GM21367 (cell line): ENCODE data around the gene SAPCD2.
"Not testable (repeated sequence)": the region's sequence is repeated elsewhere in the genome, so short reads cannot be mapped to it uniquely, and the experiment has no call there.

Experiments
- ATAC-seq: cut with Tn5 transposase; IDR thresholded peaks from one replicate; pipeline ENCODE4 v1.9.1; 2021; ENCODE audit not compliant: unreplicated experiment

SAPCD2 gene

GRCh38 chr9:137065336-137065967 lies 4.9 kb downstream of the SAPCD2 start:
- ATAC-seq: no peak

GRCh38 chr9:137064880-137065164 lies 5.5 kb downstream of the SAPCD2 start:
- ATAC-seq: no peak

GRCh38 chr9:137064027-137064879 lies 6.1 kb downstream of the SAPCD2 start:
- no peak for ATAC-seq

- ATAC-seq: no peak
Observed at GRCh38 chr9:137063311-137064026, 6.9 kb downstream of the SAPCD2 start.

GRCh38 chr9:137062798-137063197 lies 7.6 kb downstream of the SAPCD2 start:
- ATAC-seq: not testable (repeated sequence)

GRCh38 chr9:137062384-137062783 lies 8.0 kb downstream of the SAPCD2 start:
- ATAC-seq: no peak

GRCh38 chr9:137058521-137059234 lies 11.7 kb downstream of the SAPCD2 start:
- ATAC-seq: no peak

GRCh38 chr9:137057545-137057944 lies 12.8 kb downstream of the SAPCD2 start:
- ATAC-seq: no peak

- no peak for ATAC-seq
Observed at GRCh38 chr9:137056739-137057415, 13.5 kb downstream of the SAPCD2 start.

GRCh38 chr9:137055385-137056364 lies 14.7 kb downstream of the SAPCD2 start:
- no peak for ATAC-seq

GRCh38 chr9:137054932-137055384 lies 15.4 kb downstream of the SAPCD2 start:
- no peak for ATAC-seq

GRCh38 chr9:137053944-137054931 lies 16.1 kb downstream of the SAPCD2 start, which contains the start of gene ENTPD2:
Gene ENTPD2 (minus strand): TSS chr9:137054061. CDS start chr9:137053997, 64 bp downstream.
- no peak for ATAC-seq

- ATAC-seq: no peak
Observed at GRCh38 chr9:137052998-137053943, 17.1 kb downstream of the SAPCD2 start.

- no peak for ATAC-seq
Observed at GRCh38 chr9:137052293-137052692, 18.1 kb downstream of the SAPCD2 start.

GRCh38 chr9:137051145-137051724 lies 19.1 kb downstream of the SAPCD2 start:
- ATAC-seq: no peak

- ATAC-seq: no peak
Observed at GRCh38 chr9:137050570-137050969, 19.8 kb downstream of the SAPCD2 start.
